Measurements from ENCODE around the gene AKAP8L. TPM values are rescaled to one million over a fixed set of nuclear protein-coding genes. Genes with fewer than 3 reads are reported as not detected.

AKAP8L gene
- total and polyA plus RNA-seq, 10 of the 15 experiments (the other 5 are each of a cell fraction or from before 2014, with no cell fraction given): 0.66 to 64.3 (median 40.0) TPM

GRCh38 chr19:15379083-15379998 is 39.4 kb downstream of the AKAP8L start, which contains the start of gene AKAP8:
Gene AKAP8 (minus strand): TSS chr19:15379787. CDS start chr19:15379731, 56 bp downstream.
- H3K4me2 ChIP-seq (ENCODE audit: control insufficient read depth, insufficient read depth): peak within 1 kb of the TSS; percentile 81
- H3K4me3 ChIP-seq: peak within 1 kb of the TSS; percentile 94
- H3K27ac ChIP-seq (ENCODE audit: control insufficient read depth, insufficient read depth): peak within 1 kb of the TSS; percentile 91
- ChIA-PET CTCF (interaction anchor here (0.5 to 4.2 kb wide), 11 partner anchors 40 to 207 kb away, joined by 3 to 28 read pairs (median 4); partner anchors contain the start of gene AKAP8L), POLR2A (interaction anchor here (0.7 to 4.1 kb wide), 10 partner anchors 25 to 255 kb away, joined by 3 to 45 read pairs (median 4); partner anchors contain the start of genes AKAP8L and BRD4), RAD21 (ENCODE audit: unreplicated experiment) (interaction anchor here (0.6 to 3.9 kb wide), 13 partner anchors 38 to 693 kb away, joined by 3 to 43 read pairs (median 4); partner anchors contain the start of genes AKAP8L and BRD4), SMC1A (ENCODE audit: uncharacterized antibody, unreplicated experiment) (interaction anchor here (0.7 to 4.1 kb wide), 11 partner anchors 8 to 176 kb away, joined by 3 to 34 read pairs (median 5); partner anchors contain the start of gene AKAP8L)
- H3K36me3 ChIP-seq (ENCODE audit: control insufficient read depth in 2 of 2, insufficient read depth in 2 of 2, low read length in 1 of 2): peaks cover 4% of the 10 kb centered on the region in 2 experiments
- intact Hi-C loops (cut with micrococcal nuclease; ENCODE audit: unreplicated experiment): loop anchor here (2.0 to 5.0 kb wide), 4 partner anchors 49 to 177 kb away; partner anchors contain the start of gene RASAL3
- peaks cover 52% of the 10 kb centered on the region for H3K79me2 ChIP-seq (ENCODE audit: control insufficient read depth, insufficient read depth, low read length)
- FAIRE-seq (peak; percentile 97), DNase-seq (ENCODE audit: low read depth, low spot score) (peak; percentile 94), ATAC-seq (peak; percentile 92)
- 0 out of 2 replicates have a peak, but pooled peaks cover 5% of the 10 kb centered on the region for H4K20me1 ChIP-seq (ENCODE audit: control insufficient read depth, insufficient read depth)
- peak within 1 kb of the TSS; percentile 77 for H2AFZ ChIP-seq (ENCODE audit: control insufficient read depth, low read depth, low read length)
- WGBS (ENCODE audit: insufficient coverage, insufficient replicate concordance, low lambda C conversion rate, missing lambda C conversion rate): 1% methylated on average over 82 of the region's 111 CpGs
- in situ Hi-C loops (cut with MboI): no loop called here
- H3K4me1 ChIP-seq (ENCODE audit: control insufficient read depth, insufficient read depth, low read length): peaks cover 23% of the 10 kb centered on the region
- TSS peak; percentile 55 for BruUV-seq (replicated peaks)
- H3K9ac ChIP-seq (ENCODE audit: control insufficient read depth, insufficient read depth, low read length): peak within 1 kb of the TSS; percentile 94
- no peaks in the 10 kb centered on the region for H3K9me3 ChIP-seq (replicated peaks; ENCODE audit: control insufficient read depth, insufficient read depth, low read length)
- H3K27me3 ChIP-seq (replicated peaks in 1 of 2; ENCODE audit: control insufficient read depth in 2 of 2, insufficient read depth in 2 of 2, low read length in 1 of 2): no peaks in the 10 kb centered on the region
- peak; percentile 93 for TF ChIP-seq ZNF207 (IDR thresholded peaks at IDR 0.05; ENCODE audit: borderline replicate concordance)
- TF ChIP-seq MAX (IDR thresholded peaks at IDR 0.05; ENCODE audit: low read depth, low read length): peak; percentile 15; the same call in 1 of the 2 replicates
- no peak for TF ChIP-seq USF1 (IDR thresholded peaks at IDR 0.05; ENCODE audit: borderline replicate concordance, extremely low read length, insufficient read depth, low read depth, low read length)
- TF ChIP-seq FOS (IDR thresholded peaks at IDR 0.05; ENCODE audit: borderline replicate concordance, extremely low read depth, insufficient read length): peak; percentile 49
- TF ChIP-seq YY1 (IDR thresholded peaks at IDR 0.05; ENCODE audit: low read depth, low read length): peak; percentile 96
- no peak for TF ChIP-seq ASH2L (IDR thresholded peaks at IDR 0.05; ENCODE audit: borderline replicate concordance, low read depth)
- TF ChIP-seq RELA (IDR thresholded peaks at IDR 0.05; ENCODE audit: borderline replicate concordance, partially characterized antibody): peak; percentile 12
- TF ChIP-seq CHD1 (IDR thresholded peaks at IDR 0.05; ENCODE audit: low read depth, low read length): 0 out of 2 replicates have a peak, but pooled peaks have one; percentile 4
- TF ChIP-seq PML (IDR thresholded peaks at IDR 0.05; ENCODE audit: low read length): 0 out of 2 replicates have a peak, but pooled peaks have one; percentile 75
- peak; percentile 86 for TF ChIP-seq NR2C1 (IDR thresholded peaks at IDR 0.05)
- TF ChIP-seq ESRRA (IDR thresholded peaks at IDR 0.05; ENCODE audit: low read length): no peak
- no peak for TF ChIP-seq CHD4 (IDR thresholded peaks at IDR 0.05)
- peak; percentile 56 for TF ChIP-seq NRF1 (conservative IDR thresholded peaks at IDR 0.05; ENCODE audit: low read depth, low read length)
- no peak for TF ChIP-seq KAT2A (conservative IDR thresholded peaks at IDR 0.05; ENCODE audit: control insufficient read depth, low read depth, low read length)
- peak; percentile 92 for TF ChIP-seq SP1 (IDR thresholded peaks at IDR 0.05; ENCODE audit: low read depth, low read length)
- peak; percentile 96 for TF ChIP-seq CREB1 (IDR thresholded peaks at IDR 0.05; ENCODE audit: low read depth)
- no peak for TF ChIP-seq PAX5 (IDR thresholded peaks at IDR 0.05; ENCODE audit: borderline replicate concordance, low read depth, low read length)
- TF ChIP-seq E4F1 (IDR thresholded peaks at IDR 0.05; ENCODE audit: borderline replicate concordance, partially characterized antibody): no peak
- no peak for TF ChIP-seq FOXK2 (IDR thresholded peaks at IDR 0.05)
